HepG2 (cell line): Measurements from ENCODE around the gene UBR1. TPM values are rescaled to one million over a fixed set of nuclear protein-coding genes. Genes with fewer than 3 reads are reported as not detected.

Experiments used
- ATF7-NPFF ChIP-seq: sonication (generic); formaldehyde crosslinking; IDR thresholded peaks from 2 replicates; pipeline ENCODE4 v1.8.1; 2023; ENCODE audit warnings: mild to moderate bottlenecking, low read depth, missing genetic modification reagents, moderate library complexity
- BCL3 ChIP-seq: sonication (generic); formaldehyde crosslinking; IDR thresholded peaks from 2 replicates; pipeline ENCODE4 v1.5.1; 2020; ENCODE audit warnings: mild to moderate bottlenecking, missing genetic modification reagents, moderate library complexity
- BRF2 ChIP-seq: sonication (generic); formaldehyde crosslinking; IDR thresholded peaks from 2 replicates; pipeline ENCODE4 v1.8.1; 2022; ENCODE audit warnings: mild to moderate bottlenecking, missing genetic modification reagents
- ESRRA ChIP-seq: sonication (generic); formaldehyde crosslinking; IDR thresholded peaks from 2 replicates; pipeline ENCODE4 v1.5.1; 2020; ENCODE audit warnings: mild to moderate bottlenecking, low read depth, missing genetic modification reagents
- FOXP1 ChIP-seq, 2 experiments: fragments of 450-650 bp in 1 of 2; IDR thresholded peaks; 2 replicates each; pipeline ENCODE4 v1.6.1; 2017 to 2018; ENCODE audit warnings: antibody characterized with exemption in 1 of 2
- HDAC2 ChIP-seq: sonication (generic); formaldehyde crosslinking; IDR thresholded peaks from 2 replicates; pipeline ENCODE4 v1.4.0; 2020; ENCODE audit warnings: missing genetic modification reagents
- ISL2 ChIP-seq: sonication (generic); formaldehyde crosslinking; IDR thresholded peaks from 2 replicates; pipeline ENCODE4 v1.5.0; 2020; ENCODE audit warnings: missing genetic modification reagents
- KLF16 ChIP-seq, 2 experiments: sonication (generic) in 1 of 2; formaldehyde crosslinking in 1 of 2; IDR thresholded peaks; 2 replicates each; pipeline versions ENCODE4 v1.6.1 to v1.8.0; 2016 to 2023; ENCODE audit warnings: missing genetic modification reagents in 2 of 2, missing compliant biosample characterization in 1 of 2
- MTERF4 ChIP-seq: sonication (generic); formaldehyde crosslinking; IDR thresholded peaks from 2 replicates; pipeline ENCODE4 v1.8.0; 2023; ENCODE audit warnings: mild to moderate bottlenecking, missing genetic modification reagents
- NFATC3 ChIP-seq: sonication (generic); formaldehyde crosslinking; IDR thresholded peaks from 2 replicates; pipeline ENCODE4 v1.5.1; 2020; ENCODE audit warnings: mild to moderate bottlenecking, missing genetic modification reagents
- NFE2L1 ChIP-seq: sonication (generic); formaldehyde crosslinking; IDR thresholded peaks from 2 replicates; pipeline ENCODE4 v1.4.0; 2020; ENCODE audit warnings: missing genetic modification reagents, mild to moderate bottlenecking, borderline replicate concordance
- NFKBIZ ChIP-seq: IDR thresholded peaks from 2 replicates; pipeline ENCODE4 v1.6.1; 2018; ENCODE audit warnings: missing genetic modification reagents, missing compliant biosample characterization
- NR2F1 ChIP-seq, 2 experiments: fragments of 450-650 bp in 1 of 2; formaldehyde crosslinking in 1 of 2; IDR thresholded peaks; 2 replicates each; pipeline versions ENCODE4 v1.5.0 to v1.6.1; 2016 to 2020; ENCODE audit warnings: mild to moderate bottlenecking in 1 of 2, missing compliant biosample characterization in 1 of 2, missing genetic modification reagents in 1 of 2, moderate library complexity in 1 of 2
- PAF1 ChIP-seq: IDR thresholded peaks from 2 replicates; pipeline ENCODE4 v1.6.1; 2016; ENCODE audit warnings: missing genetic modification reagents, missing compliant biosample characterization
- POGK ChIP-seq: sonication (generic); formaldehyde crosslinking; conservative IDR thresholded peaks from 2 replicates; pipeline ENCODE4 v1.8.0; 2022; ENCODE audit warnings: mild to moderate bottlenecking, moderate library complexity, missing genetic modification reagents
- POGZ ChIP-seq: sonication (generic); formaldehyde crosslinking; IDR thresholded peaks from 2 replicates; pipeline ENCODE4 v1.4.0; 2020; ENCODE audit warnings: mild to moderate bottlenecking, missing genetic modification reagents
- SETDB1 ChIP-seq: sonication (generic); formaldehyde crosslinking; IDR thresholded peaks from 2 replicates; pipeline ENCODE4 v1.5.1; 2020; ENCODE audit warnings: missing genetic modification reagents, mild to moderate bottlenecking, borderline replicate concordance
- ZC3H13 ChIP-seq: sonication (generic); formaldehyde crosslinking; IDR thresholded peaks from 2 replicates; pipeline ENCODE4 v1.8.1; 2023; ENCODE audit warnings: mild to moderate bottlenecking, missing genetic modification reagents, moderate library complexity
- ZFAT ChIP-seq: sonication (generic); formaldehyde crosslinking; conservative IDR thresholded peaks from 2 replicates; pipeline ENCODE4 v1.8.1; 2023; ENCODE audit warnings: missing genetic modification reagents, inconsistent platforms
- ZFP82 ChIP-seq: sonication (generic); formaldehyde crosslinking; IDR thresholded peaks from 2 replicates; pipeline ENCODE4 v1.5.1; 2020; ENCODE audit warnings: mild to moderate bottlenecking, missing genetic modification reagents, borderline replicate concordance
- ZNF224 ChIP-seq: sonication (generic); formaldehyde crosslinking; IDR thresholded peaks from 2 replicates; pipeline ENCODE4 v1.5.0; 2020; ENCODE audit warnings: mild to moderate bottlenecking, missing genetic modification reagents
- ZNF546 ChIP-seq: sonication (generic); formaldehyde crosslinking; conservative IDR thresholded peaks from 2 replicates; pipeline ENCODE4 v1.8.1; 2023; ENCODE audit warnings: mild to moderate bottlenecking, missing genetic modification reagents
- ZNF615 ChIP-seq: sonication (generic); formaldehyde crosslinking; IDR thresholded peaks from 2 replicates; pipeline ENCODE4 v1.5.0; 2020; ENCODE audit warnings: mild to moderate bottlenecking, missing genetic modification reagents, borderline replicate concordance
- ZNF777 ChIP-seq: sonication (generic); formaldehyde crosslinking; IDR thresholded peaks from 2 replicates; pipeline ENCODE4 v1.4.0; 2020; ENCODE audit warnings: missing genetic modification reagents
- ZSCAN20 ChIP-seq: sonication (generic); formaldehyde crosslinking; IDR thresholded peaks from 2 replicates; pipeline ENCODE4 v1.4.0; 2020; ENCODE audit warnings: missing genetic modification reagents, mild to moderate bottlenecking, borderline replicate concordance
- polyA plus RNA-seq, 8 experiments: library from polyadenylated mRNA; depleted of rRNA in 3 of 8; stranded (reverse) in 7 of 8; unstranded in 1 of 8; fragments of >200 nt; fragmentation: Illumina TruSeq in 4 of 8; extraction: Trizol in 4 of 8; gene quantifications; 2 replicates each; pipeline versions ENCODE4 v1.2.1 to v1.2.3, GENCODE V29; 2011 to 2016; ENCODE audit warnings: low read depth in 4 of 8, missing spikeins in 1 of 8, mixed read lengths in 1 of 8; ENCODE audit not compliant: insufficient read depth in 1 of 8
- total RNA-seq, 5 experiments: library from RNA; depleted of rRNA; stranded (reverse); fragments of >200 nt; fragmentation: Illumina TruSeq; extraction: Trizol; gene quantifications; 2 replicates each; pipeline ENCODE4 v1.2.3, GENCODE V29; 2016; ENCODE audit warnings: low read depth in 1 of 5

The UBR1 gene
- total and polyA plus RNA-seq, 2 of the 13 experiments (the other 11 are each of a cell fraction or from before 2014, with no cell fraction given): 6.4 to 18.0 TPM

GRCh38 chr15:43105778-43106485, at the start of gene UBR1 (continued):
- TF ChIP-seq KLF16 (CRISPR knock-in tag; IDR thresholded peaks at IDR 0.05): peak in 1 of 2 experiments; percentile 61; a peak in 1 of 4 replicates
- TF ChIP-seq FOXP1 (IDR thresholded peaks at IDR 0.05): no peak
- no peak; the same call in 1 of the 2 replicates for TF ChIP-seq FOXP1 (CRISPR knock-in tag; IDR thresholded peaks at IDR 0.05)
- TF ChIP-seq ISL2: no peak; the same call in 1 of the 2 replicates
- TF ChIP-seq ZNF546 (CRISPR knock-in tag): no peak
- TF ChIP-seq POGK: no peak; the same call in 1 of the 2 replicates
- TF ChIP-seq MTERF4: no peak
- 0 out of 2 replicates have a peak, but pooled peaks have one; percentile 47 for TF ChIP-seq ZC3H13 (CRISPR knock-in tag)
- 0 out of 2 replicates have a peak, but pooled peaks have one; percentile 20 for TF ChIP-seq ESRRA (CRISPR knock-in tag)
- no peak for TF ChIP-seq ZNF615 (CRISPR knock-in tag)
- TF ChIP-seq ZNF777 (CRISPR knock-in tag): 0 out of 2 replicates have a peak, but pooled peaks have one; percentile 47
- TF ChIP-seq BRF2 (CRISPR knock-in tag): no peak
- no peak for TF ChIP-seq ZNF224
- TF ChIP-seq NR2F1 (CRISPR knock-in tag; IDR thresholded peaks at IDR 0.05): no peak
- no peak for TF ChIP-seq ZFAT
- no peak for TF ChIP-seq ZSCAN20
- peak; percentile 54; the same call in 1 of the 2 replicates for TF ChIP-seq ZFP82 (CRISPR knock-in tag)
- TF ChIP-seq ATF7-NPFF (CRISPR knock-in tag): no peak
- no peak for TF ChIP-seq PAF1 (CRISPR knock-in tag)
- peak; percentile 27; the same call in 1 of the 2 replicates for TF ChIP-seq BCL3
- TF ChIP-seq NFATC3 (CRISPR knock-in tag): no peak
- TF ChIP-seq NFKBIZ (CRISPR knock-in tag): no peak
- TF ChIP-seq HDAC2 (CRISPR knock-in tag): peak; percentile 70
- TF ChIP-seq SETDB1 (CRISPR knock-in tag): no peak
- TF ChIP-seq NFE2L1 (CRISPR knock-in tag): no peak
- peak; percentile 73 for TF ChIP-seq POGZ (CRISPR knock-in tag)
